ENCODE results near the gene USP48. TPM values are rescaled to one million over a fixed set of nuclear protein-coding genes. Genes with fewer than 3 reads are reported as not detected.

Gene USP48
- total RNA-seq, 4 donors from 2014 or later = 23.5 to 51.9 (median 39.7) TPM

- Histone ChIP-seq H3K4me3 (no peak overlapping the region), H3K27ac (no peak overlapping the region), H3K9me3 (no peaks in the 10 kb centered on the region), H3K4me1 (peaks cover 0 to 5% (median 0%) of the 10 kb centered on the region in 3 donors), H3K36me3 (peaks cover 39 to 96% (median 58%) of the 10 kb centered on the region in 3 donors), H3K27me3 (no peaks in the 10 kb centered on the region)
- 70 to 80% methylated on average over 2 of the region's 2 CpGs for WGBS, 2 donors
- TF ChIP-seq POLR2A (IDR thresholded peaks at IDR 0.05) = no peak
- TF ChIP-seq CTCF (IDR thresholded peaks at IDR 0.05) = no peak
- intact Hi-C loops (cut with DNase I) = no loop called here
- DNase-seq = no peak
These were observed 42.0 kb upstream of the USP48 start for GRCh38 chr1:21824926-21825325.

GRCh38 chr1:21823980-21824702 lies 41.2 kb upstream of the USP48 start:
- DNase-seq = no peak
- Histone ChIP-seq H3K4me3 (no peak overlapping the region), H3K27me3 (no peaks in the 10 kb centered on the region), H3K9me3 (no peaks in the 10 kb centered on the region), H3K27ac (no peak overlapping the region), H3K4me1 (peaks cover 0 to 5% (median 0%) of the 10 kb centered on the region in 3 donors), H3K36me3 (peaks cover 31 to 88% (median 52%) of the 10 kb centered on the region in 3 donors)
- TF ChIP-seq CTCF (IDR thresholded peaks at IDR 0.05) (no peak), POLR2A (IDR thresholded peaks at IDR 0.05) (no peak)
- intact Hi-C loops (cut with DNase I) = no loop called here
- WGBS, 2 donors = 75 to 92% methylated on average over 5 to 6 of the region's 22 CpGs

GRCh38 chr1:21823206-21823979 lies 40.4 kb upstream of the USP48 start:
- no peak for DNase-seq
- intact Hi-C loops (cut with DNase I) = no loop called here
- Histone ChIP-seq H3K27me3 (no peaks in the 10 kb centered on the region), H3K9me3 (no peaks in the 10 kb centered on the region), H3K4me3 (no peak overlapping the region), H3K36me3 (peaks cover 23 to 80% (median 44%) of the 10 kb centered on the region in 3 donors), H3K4me1 (peaks cover 0 to 5% (median 0%) of the 10 kb centered on the region in 3 donors), H3K27ac (no peak overlapping the region)
- TF ChIP-seq CTCF (IDR thresholded peaks at IDR 0.05) (no peak), POLR2A (IDR thresholded peaks at IDR 0.05) (no peak)
- WGBS, 2 donors = 69 to 81% methylated on average over 14 to 18 of the region's 44 CpGs

GRCh38 chr1:21822349-21822748 lies 39.4 kb upstream of the USP48 start:
- Histone ChIP-seq H3K9me3 (no peaks in the 10 kb centered on the region), H3K27ac (no peak overlapping the region), H3K4me3 (no peak overlapping the region), H3K36me3 (peaks cover 19 to 70% (median 34%) of the 10 kb centered on the region in 3 donors), H3K27me3 (no peaks in the 10 kb centered on the region), H3K4me1 (peaks cover 0 to 5% (median 0%) of the 10 kb centered on the region in 3 donors)
- WGBS, 2 donors = 22 to 69% methylated on average over 3 to 4 of the region's 9 CpGs
- no peak for TF ChIP-seq POLR2A (IDR thresholded peaks at IDR 0.05)
- no peak for TF ChIP-seq CTCF (IDR thresholded peaks at IDR 0.05)
- intact Hi-C loops (cut with DNase I) = no loop called here
- no peak for DNase-seq

All from esophagus squamous epithelium (tissue), 5 donors.